KOPT-K1 (cell line): ENCODE results near the gene PRDM10.

Experiments
- H3K27ac ChIP-seq: fragments of 200-600 bp; sonication (generic); 2 replicates; pipeline ENCODE4 v1.5.1; 2016; ENCODE audit warnings: antibody characterized with exemption, mild to moderate bottlenecking, low read depth, low read length; ENCODE audit not compliant: poor library complexity, severe bottlenecking
- H3K36me3 ChIP-seq: fragments of 200-600 bp; sonication (generic); 2 replicates; pipeline ENCODE4 v1.5.1; 2017; ENCODE audit warnings: antibody characterized with exemption, mild to moderate bottlenecking, low read length, moderate library complexity; ENCODE audit not compliant: insufficient read depth
- H3K9me3 ChIP-seq: fragments of 200-600 bp; sonication (generic); 2 replicates; pipeline ENCODE4 v1.5.1; 2017; ENCODE audit warnings: antibody characterized with exemption, low read length, mild to moderate bottlenecking; ENCODE audit not compliant: insufficient read depth, poor library complexity, severe bottlenecking

PRDM10 gene, protein sequence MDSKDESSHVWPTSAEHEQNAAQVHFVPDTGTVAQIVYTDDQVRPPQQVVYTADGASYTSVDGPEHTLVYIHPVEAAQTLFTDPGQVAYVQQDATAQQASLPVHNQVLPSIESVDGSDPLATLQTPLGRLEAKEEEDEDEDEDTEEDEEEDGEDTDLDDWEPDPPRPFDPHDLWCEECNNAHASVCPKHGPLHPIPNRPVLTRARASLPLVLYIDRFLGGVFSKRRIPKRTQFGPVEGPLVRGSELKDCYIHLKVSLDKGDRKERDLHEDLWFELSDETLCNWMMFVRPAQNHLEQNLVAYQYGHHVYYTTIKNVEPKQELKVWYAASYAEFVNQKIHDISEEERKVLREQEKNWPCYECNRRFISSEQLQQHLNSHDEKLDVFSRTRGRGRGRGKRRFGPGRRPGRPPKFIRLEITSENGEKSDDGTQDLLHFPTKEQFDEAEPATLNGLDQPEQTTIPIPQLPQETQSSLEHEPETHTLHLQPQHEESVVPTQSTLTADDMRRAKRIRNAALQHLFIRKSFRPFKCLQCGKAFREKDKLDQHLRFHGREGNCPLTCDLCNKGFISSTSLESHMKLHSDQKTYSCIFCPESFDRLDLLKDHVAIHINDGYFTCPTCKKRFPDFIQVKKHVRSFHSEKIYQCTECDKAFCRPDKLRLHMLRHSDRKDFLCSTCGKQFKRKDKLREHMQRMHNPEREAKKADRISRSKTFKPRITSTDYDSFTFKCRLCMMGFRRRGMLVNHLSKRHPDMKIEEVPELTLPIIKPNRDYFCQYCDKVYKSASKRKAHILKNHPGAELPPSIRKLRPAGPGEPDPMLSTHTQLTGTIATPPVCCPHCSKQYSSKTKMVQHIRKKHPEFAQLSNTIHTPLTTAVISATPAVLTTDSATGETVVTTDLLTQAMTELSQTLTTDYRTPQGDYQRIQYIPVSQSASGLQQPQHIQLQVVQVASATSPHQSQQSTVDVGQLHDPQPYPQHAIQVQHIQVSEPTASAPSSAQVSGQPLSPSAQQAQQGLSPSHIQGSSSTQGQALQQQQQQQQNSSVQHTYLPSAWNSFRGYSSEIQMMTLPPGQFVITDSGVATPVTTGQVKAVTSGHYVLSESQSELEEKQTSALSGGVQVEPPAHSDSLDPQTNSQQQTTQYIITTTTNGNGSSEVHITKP

DNA sequence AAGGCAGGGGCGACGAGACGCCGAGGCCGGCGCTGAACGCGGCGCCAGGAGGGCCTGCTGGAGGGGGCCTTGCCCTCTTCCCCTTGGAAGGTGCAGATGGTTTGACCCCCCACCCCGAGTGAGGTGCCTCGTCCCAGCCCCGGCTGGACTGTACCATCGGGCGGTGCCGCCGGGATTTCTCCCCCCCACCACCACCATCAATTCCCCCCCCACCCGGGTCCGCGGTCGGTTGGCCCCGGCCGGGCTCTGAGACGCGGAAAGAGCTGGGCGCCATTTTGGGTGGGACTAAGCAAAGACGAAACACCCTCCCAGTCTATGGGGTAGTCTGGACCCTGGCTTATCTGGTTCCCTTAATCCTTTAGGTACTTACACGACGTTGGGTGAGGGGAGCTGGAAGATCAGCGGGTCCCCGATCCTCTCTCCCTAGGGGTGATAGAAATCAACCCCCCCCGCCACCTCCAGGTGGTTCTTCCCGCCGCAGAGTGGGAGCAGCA is at the start of gene PRDM10:
Gene PRDM10, minus strand, starts transcription at position 484 of the 494 bp plus-strand sequence. CDS start 41,871 bp downstream, outside the sequence.
- Histone ChIP-seq H3K27ac (peak within 1 kb of the TSS; percentile 91), H3K36me3 (0 out of 2 replicates have a peak, but pooled peaks cover under 1% of the 10 kb centered on the region), H3K9me3 (no peaks in the 10 kb centered on the region)

GRCh38 chr11:130051082-130051481 is 48.4 kb upstream of the PRDM10 start:
- H3K36me3 ChIP-seq, result no peaks in the 10 kb centered on the region
- H3K9me3 ChIP-seq, result no peaks in the 10 kb centered on the region
- no peak overlapping the region for H3K27ac ChIP-seq

DNA sequence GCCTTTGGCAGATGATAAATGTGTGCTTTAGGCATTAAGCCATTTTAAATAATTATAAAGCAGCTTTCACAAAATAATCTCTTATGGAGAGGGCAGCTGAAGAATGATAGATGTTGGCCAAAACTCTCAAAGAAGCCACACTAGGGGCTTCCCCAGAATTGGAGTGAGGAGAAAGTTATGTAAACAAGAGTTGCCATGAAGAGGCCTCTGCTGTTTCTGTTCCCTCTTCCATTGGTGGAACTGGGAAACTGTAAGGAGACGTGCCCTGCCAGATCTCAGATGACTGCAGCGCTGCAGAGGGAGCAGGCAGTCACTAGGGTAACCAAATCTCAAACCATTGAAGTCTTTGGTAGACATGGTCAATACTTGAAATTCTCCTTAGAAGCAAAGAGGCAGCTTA is 47.6 kb upstream of the PRDM10 start:
- H3K27ac ChIP-seq, result no peak overlapping the region

DNA sequence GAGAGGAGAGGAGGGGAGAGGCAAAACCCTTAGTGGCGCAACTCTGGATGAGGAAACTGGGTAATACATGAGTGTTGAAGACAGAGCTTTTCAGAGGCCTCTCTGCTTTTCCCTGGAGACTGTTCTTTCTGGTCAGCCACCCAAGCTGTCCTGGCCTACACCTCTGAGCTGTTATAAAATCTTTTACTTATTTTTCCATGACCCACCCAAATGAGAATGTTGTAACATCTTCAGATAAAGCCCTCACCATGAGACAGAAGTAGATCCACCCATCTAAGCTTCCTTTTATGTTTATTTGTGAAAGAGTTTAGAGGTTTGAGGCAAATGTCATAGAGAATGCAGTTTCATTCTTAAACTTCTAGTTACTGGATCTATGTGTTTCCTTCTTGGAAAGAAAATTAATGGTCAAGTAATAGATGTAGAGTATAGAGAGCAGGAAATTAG is 46.7 kb upstream of the PRDM10 start:
- Histone ChIP-seq H3K27ac (no peak overlapping the region), H3K36me3 (no peaks in the 10 kb centered on the region), H3K9me3 (no peaks in the 10 kb centered on the region)

More for the DNA sequence above, 47.6 kb upstream of the PRDM10 start:
- Histone ChIP-seq H3K9me3 (no peaks in the 10 kb centered on the region), H3K36me3 (no peaks in the 10 kb centered on the region)

GRCh38 chr11:130047141-130047540 is 44.5 kb upstream of the PRDM10 start:
- Histone ChIP-seq H3K27ac (no peak overlapping the region), H3K9me3 (no peaks in the 10 kb centered on the region), H3K36me3 (no peaks in the 10 kb centered on the region)

DNA sequence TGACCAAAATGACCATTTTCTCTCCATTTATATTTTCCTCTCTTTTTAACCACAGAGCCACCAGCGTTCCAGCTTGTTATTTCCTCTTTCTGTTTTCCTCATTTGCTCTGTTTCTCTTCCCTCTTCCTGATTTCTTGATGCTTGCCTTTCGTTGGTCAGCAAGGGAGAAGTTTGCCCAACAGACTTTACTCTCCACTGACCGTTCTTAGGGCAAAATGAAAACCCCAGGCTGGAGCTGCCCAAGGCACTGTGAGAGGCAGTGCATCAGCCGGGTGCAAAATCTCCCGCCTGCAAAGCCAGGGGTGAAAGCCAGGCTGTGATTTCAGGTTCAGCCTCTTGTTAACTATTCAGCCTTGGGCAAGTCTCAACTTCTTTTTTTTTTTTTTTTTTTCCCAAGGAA is 40.9 kb upstream of the PRDM10 start:
- no peaks in the 10 kb centered on the region for H3K9me3 ChIP-seq
- H3K27ac ChIP-seq, result no peak overlapping the region
- H3K36me3 ChIP-seq, result no peaks in the 10 kb centered on the region

- no peak overlapping the region for H3K27ac ChIP-seq
- no peaks in the 10 kb centered on the region for H3K36me3 ChIP-seq
Measured at GRCh38 chr11:130042093-130042591, 39.5 kb upstream of the PRDM10 start.

GRCh38 chr11:130040281-130040940 is 37.8 kb upstream of the PRDM10 start:
- no peaks in the 10 kb centered on the region for H3K9me3 ChIP-seq
- no peak overlapping the region for H3K27ac ChIP-seq
- H3K36me3 ChIP-seq, result no peaks in the 10 kb centered on the region

More at GRCh38 chr11:130042093-130042591, 39.5 kb upstream of the PRDM10 start:
- no peaks in the 10 kb centered on the region for H3K9me3 ChIP-seq

- H3K36me3 ChIP-seq, result no peaks in the 10 kb centered on the region
- H3K27ac ChIP-seq, result no peak overlapping the region
- H3K9me3 ChIP-seq, result no peaks in the 10 kb centered on the region
Measured at GRCh38 chr11:130037881-130038585, 35.4 kb upstream of the PRDM10 start.

- Histone ChIP-seq H3K9me3 (no peaks in the 10 kb centered on the region), H3K36me3 (no peaks in the 10 kb centered on the region), H3K27ac (no peak overlapping the region)
Measured at GRCh38 chr11:130037058-130037457, 34.4 kb upstream of the PRDM10 start.

GRCh38 chr11:130034236-130034635 is 31.6 kb upstream of the PRDM10 start:
- Histone ChIP-seq H3K9me3 (no peaks in the 10 kb centered on the region), H3K27ac (no peak overlapping the region), H3K36me3 (no peaks in the 10 kb centered on the region)

DNA sequence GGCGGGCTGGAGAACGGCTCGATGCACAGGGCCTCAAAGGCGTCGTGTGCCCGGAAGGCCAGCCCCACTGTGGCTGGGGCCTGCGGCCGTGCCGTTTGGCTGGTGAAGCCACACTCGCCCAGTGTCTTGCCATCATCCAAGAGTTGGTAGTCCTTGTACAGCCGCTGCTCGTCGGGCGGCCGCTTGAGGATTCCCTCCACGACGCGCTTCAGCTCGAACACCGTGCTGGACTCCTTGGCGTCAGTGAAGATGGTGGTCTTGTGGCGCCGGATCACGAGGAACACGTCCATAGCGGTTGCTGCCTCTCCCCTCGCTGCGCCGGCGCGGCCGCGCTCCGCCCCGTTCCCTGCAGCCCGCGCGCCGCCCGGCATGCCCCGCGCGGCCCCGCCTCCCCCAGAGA is 30.3 kb upstream of the PRDM10 start:
- H3K9me3 ChIP-seq, result no peaks in the 10 kb centered on the region
- H3K27ac ChIP-seq, result no peak overlapping the region
- H3K36me3 ChIP-seq, result no peaks in the 10 kb centered on the region

DNA sequence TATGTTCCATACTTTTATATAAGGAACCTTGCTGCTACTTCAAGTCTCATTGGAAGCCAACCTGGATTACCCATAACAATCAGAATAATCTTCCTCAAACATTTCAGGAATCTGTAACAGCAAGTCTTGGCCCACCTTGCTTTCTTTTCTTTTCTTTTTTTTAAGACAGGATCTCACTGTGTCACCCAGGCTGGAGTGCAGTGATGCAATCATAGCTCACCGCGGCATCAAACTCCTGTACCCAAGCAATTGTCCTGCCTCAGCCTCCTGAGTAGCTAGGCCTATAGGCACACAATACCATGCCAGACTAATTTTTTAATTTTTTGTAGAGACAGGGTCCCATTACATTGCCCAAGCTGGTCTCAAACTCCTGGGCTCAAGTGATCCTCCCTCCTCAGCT is 29.3 kb upstream of the PRDM10 start:
- no peak overlapping the region for H3K27ac ChIP-seq
- H3K36me3 ChIP-seq, result no peaks in the 10 kb centered on the region
- no peaks in the 10 kb centered on the region for H3K9me3 ChIP-seq

DNA sequence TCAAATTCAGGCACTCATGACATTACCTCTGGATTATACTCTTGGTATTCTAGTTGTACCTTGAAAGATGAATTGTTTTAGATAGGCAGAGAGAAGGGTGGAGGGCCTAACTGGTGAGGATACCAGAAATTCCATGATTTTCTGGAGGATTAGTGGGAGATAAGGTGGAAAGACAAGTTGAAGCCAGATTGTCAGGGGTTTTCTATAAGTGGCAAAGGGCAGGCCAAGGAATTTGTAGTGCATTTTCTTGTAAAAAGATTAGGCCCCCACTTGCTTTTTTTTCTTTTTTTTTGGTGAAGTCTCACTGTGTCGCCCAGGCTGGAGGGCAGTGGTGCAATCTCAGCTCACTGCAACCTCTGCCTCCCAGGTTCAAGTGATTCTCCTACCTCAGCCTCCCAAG is 28.4 kb upstream of the PRDM10 start:
- Histone ChIP-seq H3K9me3 (no peaks in the 10 kb centered on the region), H3K27ac (no peak overlapping the region), H3K36me3 (no peaks in the 10 kb centered on the region)
